ENCODE results near the gene ZMYND8. TPM values are rescaled to one million over a fixed set of nuclear protein-coding genes. Genes with fewer than 3 reads are reported as not detected.
A peak's percentile ranks its signal among the peaks of the same experiment; 100 is the strongest.

Gene ZMYND8
- total RNA-seq, 2 donors from 2014 or later = 42.8 to 48.4 TPM

- ATAC-seq (no peak), DNase-seq (no peak)
- intact Hi-C loops (cut with DNase I, micrococcal nuclease) = no loop called here
Observed at GRCh38 chr20:47228654-47229053, 127.8 kb downstream of the ZMYND8 start.

GRCh38 chr20:47227576-47227975, 128.9 kb downstream of the ZMYND8 start:
- ATAC-seq (no peak), DNase-seq (no peak)
- intact Hi-C loops (cut with DNase I, micrococcal nuclease) = no loop called here

DNA sequence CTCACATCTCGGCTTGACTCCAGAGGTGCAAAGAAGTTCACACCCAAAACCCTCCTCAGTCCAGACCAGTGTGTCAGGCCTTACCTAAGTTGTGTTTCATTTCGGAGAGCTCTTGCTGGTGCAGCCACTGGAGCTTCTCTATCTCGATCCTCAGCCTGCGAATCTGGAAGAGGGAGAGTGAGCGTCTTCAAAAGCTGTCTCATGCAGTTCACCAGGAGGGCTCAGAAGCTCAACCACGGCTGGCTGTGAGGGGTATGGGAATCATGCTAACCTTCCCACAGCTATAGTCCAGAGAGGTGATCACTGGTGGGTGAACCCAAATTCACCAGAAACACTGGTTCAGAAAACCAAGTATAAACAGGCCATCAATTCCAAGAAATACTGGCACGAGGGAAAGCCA, 129.4 kb downstream of the ZMYND8 start:
- no peak for DNase-seq
- ATAC-seq = no peak
- intact Hi-C loops (cut with DNase I, micrococcal nuclease) = no loop called here

DNA sequence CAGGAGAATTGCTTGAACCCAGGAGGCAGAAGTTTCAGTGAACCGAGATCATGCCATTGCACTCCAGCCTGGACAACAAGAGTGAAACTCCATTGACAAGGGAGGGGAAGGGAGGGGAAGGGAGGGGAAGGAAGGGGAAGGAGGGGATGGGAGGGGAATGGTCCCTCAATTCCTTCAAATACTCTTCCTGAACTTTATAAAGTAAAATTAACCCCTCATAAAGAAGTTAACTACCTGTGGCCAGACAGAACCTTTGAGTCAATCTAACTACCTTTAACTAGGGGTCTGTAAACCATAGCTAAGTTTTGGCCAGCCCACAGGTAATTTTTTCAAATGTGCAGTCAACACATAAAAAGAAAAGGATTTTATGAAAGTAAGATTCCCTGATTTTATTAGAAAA, 131.0 kb downstream of the ZMYND8 start:
- intact Hi-C loops (cut with DNase I, micrococcal nuclease) = no loop called here
- DNase-seq (no peak), ATAC-seq (no peak)

DNA sequence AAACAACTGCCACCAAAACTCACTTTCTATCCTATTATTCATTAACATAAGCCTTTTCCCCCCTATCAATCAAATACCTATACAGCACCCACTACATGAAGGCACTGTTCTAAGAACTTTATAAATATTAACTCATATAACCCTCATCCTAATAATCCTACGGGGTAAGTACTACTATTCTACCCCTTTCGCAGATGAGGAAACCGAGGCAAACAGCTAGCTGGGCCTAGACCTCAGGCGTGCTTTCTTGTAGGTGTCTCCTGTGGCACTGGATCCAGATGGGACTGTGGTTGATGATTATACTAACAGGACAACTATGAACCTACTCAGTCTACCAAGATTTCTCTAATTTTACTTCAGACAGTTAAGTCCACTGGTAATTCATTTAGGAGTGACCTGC, 131.6 kb downstream of the ZMYND8 start:
- no peak for DNase-seq
- intact Hi-C loops (cut with DNase I, micrococcal nuclease) = no loop called here
- no peak for ATAC-seq

DNA sequence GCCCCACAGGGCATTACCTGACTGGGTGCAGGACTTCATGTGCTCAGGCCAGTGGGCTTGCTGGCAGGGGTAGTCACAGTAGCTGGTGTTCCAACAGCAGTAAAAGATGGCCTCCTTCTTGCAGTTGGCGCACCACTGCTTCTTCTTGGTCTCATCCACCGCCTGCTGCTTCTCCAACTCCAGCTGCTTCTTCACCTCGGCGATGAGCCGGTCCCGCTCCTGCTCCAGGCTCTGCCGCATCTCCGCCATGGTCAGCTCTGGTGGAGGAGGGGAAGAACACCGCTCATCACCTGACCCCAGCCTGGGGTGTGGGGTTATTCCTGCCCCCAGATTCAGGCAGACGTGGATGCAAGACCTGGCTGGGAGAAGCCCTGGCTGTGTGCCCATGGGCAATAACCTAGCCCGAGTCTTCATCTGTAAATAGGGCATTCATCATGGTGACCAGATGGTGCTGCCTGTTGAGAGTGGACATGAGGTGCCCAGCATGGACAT, 132.2 kb downstream of the ZMYND8 start:
- ATAC-seq (no peak), DNase-seq (no peak)
- intact Hi-C loops (cut with DNase I, micrococcal nuclease) = no loop called here

- no peak for ATAC-seq
- intact Hi-C loops (cut with DNase I, micrococcal nuclease) = no loop called here
- DNase-seq = no peak
Observed at GRCh38 chr20:47223896-47224295, 132.6 kb downstream of the ZMYND8 start.

DNA sequence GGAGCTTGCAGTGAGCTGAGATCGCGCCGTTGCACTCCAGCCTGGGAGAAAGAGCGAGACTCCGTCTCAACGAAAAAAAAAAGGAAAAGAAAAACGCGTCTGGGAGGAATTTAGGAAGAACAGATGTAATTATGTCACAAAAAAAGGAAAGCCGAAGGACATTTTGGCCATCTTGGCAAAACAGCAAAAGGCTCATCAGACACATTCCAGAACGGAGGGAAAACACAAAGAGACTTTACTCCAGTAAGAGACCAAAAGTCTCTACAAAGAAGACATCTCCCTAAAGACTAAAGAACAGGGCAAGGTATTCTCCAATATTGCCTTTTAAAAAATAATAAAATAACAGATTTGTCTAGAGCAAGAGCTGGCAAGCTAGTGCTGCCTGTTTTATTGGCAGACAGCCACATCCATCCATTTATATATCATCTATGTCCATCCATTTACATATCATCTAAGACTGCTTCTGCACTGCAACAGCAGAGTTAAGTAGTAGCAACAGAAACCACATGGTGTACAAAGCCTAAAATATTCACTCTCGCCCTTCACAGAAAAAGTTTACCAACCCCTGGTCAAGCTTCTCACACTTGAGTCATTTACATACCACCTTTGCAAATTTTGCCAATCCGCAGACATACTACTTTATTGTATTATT, 133.9 kb downstream of the ZMYND8 start:
- intact Hi-C loops (cut with DNase I, micrococcal nuclease) = no loop called here
- DNase-seq (no peak), ATAC-seq (no peak)

DNA sequence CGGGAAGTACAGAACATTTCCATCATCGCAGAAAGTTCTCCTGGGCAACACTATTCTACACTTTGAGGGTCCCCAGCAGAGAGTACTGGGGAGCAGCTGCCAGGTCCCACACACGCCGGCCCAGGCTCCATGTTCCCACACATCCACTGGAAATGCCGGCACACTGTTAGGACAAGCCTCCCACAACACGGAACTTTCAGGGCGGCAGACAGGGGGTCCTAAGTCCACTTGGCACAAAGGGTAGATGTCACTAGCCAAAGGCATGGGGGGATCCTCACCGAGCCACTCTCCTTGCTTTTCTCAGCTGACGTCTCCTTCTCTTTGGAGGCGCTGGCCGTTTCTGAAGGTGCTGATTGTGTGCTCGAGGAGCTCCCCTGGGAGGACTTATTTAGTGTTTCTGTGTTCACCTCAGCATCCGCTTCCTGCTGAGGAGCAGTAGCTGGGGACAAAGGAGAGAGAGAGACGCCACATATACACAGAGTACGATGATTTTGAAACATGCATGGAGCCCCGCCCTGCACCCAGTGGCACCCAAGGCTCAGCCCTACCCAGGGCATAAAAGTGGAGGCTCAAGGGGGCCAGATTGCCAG, 135.4 kb downstream of the ZMYND8 start:
- DNase-seq (no peak), ATAC-seq (no peak)
- intact Hi-C loops (cut with DNase I, micrococcal nuclease) = no loop called here

DNA sequence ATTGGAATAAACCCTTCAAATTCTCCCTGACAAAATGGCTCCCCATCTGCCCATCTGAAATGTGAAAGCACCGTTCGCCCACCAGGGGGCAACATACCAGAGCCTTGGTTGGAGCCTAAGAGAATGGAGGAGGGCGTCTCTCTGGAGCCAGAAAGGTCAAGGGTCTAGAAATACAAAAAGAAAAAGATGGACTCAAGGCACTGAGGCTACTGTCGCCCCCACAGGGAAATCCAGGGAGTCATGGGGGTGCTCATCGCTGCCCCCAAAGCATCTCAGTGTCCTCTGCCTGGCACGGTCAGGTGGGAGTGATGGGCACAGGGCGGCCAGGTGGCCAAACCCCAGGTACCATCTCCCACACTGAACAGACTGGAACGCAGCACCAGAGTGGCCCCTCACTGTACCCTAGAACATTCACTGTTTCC, 136.3 kb downstream of the ZMYND8 start:
- intact Hi-C loops (cut with DNase I, micrococcal nuclease) = no loop called here
- ATAC-seq = peak; percentile 26
- no peak for DNase-seq

GRCh38 chr20:47217482-47218446, 138.7 kb downstream of the ZMYND8 start:
- intact Hi-C loops (cut with DNase I, micrococcal nuclease) = no loop called here
- no peak for ATAC-seq
- DNase-seq = no peak

DNA sequence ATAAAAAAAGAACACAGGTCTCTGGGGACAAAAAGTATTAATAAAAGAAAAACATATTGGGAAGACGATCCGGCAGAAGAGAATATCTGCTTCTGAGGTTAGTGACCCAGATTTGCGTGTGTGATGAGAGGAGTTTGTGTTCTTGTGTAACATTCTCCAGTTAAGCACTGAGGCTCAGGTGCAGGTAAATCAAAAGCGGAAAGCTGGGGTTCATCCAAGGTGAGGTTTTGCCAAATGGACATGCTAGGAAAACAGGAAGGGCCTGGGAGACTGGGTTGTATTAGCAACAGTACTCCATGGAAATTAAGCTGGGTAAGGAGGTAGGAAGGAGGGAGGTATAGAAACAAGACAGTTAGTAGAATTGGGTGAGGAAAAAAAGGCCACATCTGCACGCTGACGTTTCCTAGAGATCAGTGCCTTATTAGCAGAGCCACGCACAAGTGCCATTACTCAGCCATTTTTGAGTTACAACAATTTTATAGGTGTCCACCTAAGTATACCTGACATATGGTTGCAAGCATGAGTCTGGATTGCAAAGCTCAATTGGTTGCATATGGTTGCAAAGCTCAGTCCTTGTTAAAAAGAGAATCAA, 139.6 kb downstream of the ZMYND8 start:
- ATAC-seq = no peak
- intact Hi-C loops (cut with DNase I, micrococcal nuclease) = no loop called here

GRCh38 chr20:47215653-47216397, 140.7 kb downstream of the ZMYND8 start:
- intact Hi-C loops (cut with DNase I, micrococcal nuclease) = no loop called here
- DNase-seq = no peak
- ATAC-seq = no peak

More for the DNA sequence above, 139.6 kb downstream of the ZMYND8 start:
- DNase-seq = no peak

DNA sequence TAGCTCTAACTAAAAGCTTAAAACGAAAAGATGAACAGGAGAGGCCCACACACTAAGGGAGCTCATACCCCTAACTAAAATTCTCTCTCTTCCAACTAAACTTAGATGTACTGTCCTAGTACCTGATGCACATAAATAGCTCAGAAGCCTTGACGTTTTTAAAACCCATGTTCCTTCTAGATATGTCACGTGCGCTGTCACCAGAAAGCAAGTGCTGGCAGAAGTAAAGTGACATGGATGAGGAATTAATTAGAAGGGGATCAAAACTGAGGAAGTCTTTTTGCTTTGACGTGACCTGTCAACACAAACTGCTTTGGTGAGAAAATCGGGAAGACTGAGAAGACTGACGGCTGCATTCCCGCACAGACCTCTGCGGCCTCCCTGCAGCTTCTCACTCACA, 142.5 kb downstream of the ZMYND8 start:
- ATAC-seq (no peak), DNase-seq (no peak)
- intact Hi-C loops (cut with DNase I, micrococcal nuclease) = no loop called here

DNA sequence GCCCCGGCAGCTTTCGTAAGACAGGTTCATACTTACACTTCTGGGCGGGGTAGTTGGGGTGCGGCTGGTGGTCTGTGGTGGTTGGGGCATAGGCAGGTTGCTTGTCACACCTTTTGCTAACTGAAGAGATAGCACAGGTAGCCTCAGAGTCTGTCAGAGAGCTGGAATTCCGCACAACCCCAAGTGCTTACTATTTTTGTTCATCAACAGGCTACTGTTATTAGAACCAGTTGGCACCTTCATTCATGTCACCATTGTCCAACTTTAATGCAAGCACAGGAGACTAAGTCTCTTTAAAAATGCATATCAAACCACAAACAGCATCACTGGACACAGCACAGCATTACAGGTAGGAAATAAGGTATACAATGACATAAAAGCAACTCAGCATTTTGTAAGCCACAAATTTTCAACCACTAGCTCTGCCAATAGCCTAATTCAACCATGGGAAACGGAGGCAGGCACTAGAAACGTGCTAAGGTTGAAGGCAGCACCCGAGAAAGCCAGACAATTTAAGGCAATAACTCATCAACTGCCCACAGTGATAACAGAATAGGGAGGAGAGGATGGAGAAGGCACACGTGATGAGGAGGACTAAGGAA, 143.8 kb downstream of the ZMYND8 start:
- ATAC-seq = no peak
- no peak for DNase-seq
- intact Hi-C loops (cut with DNase I, micrococcal nuclease) = no loop called here

DNA sequence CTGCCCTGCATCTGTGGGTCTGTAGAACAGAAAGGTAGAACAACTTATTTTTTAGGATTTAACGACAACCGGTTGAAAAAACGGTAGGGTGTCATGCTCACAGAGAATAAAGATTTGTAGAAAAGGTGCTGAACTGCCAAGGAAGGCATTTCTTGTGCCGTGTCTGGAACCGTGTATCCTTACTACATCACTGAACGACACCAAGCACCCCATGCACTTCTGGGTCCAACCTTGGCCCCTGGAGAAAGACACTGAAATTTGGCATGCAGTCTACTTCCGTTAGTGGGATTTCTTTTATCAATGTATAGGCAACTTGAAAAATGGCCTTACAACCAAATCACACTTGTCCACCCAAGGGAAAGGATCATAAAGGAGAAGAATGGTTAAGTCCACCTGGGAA, 145.5 kb downstream of the ZMYND8 start:
- ATAC-seq = no peak
- no peak for DNase-seq
- intact Hi-C loops (cut with DNase I, micrococcal nuclease) = no loop called here

GRCh38 chr20:47210470-47210869, 146.0 kb downstream of the ZMYND8 start:
- ATAC-seq (no peak), DNase-seq (no peak)
- intact Hi-C loops (cut with DNase I, micrococcal nuclease) = no loop called here

- ATAC-seq (no peak), DNase-seq (no peak)
- intact Hi-C loops (cut with DNase I, micrococcal nuclease) = no loop called here
Observed at GRCh38 chr20:47209982-47210381, 146.5 kb downstream of the ZMYND8 start.
